Thoracic aorta (tissue), 2 donors: ENCODE data around the gene TRAFD1. TPM values are rescaled to one million over a fixed set of nuclear protein-coding genes. Genes with fewer than 3 reads are reported as not detected.

ENCODE experiments used
- ATAC-seq: fragments of 150-250 bp; one replicate; pipeline ENCODE4 v1.8.0; 2017; ENCODE audit warnings: low read depth; ENCODE audit not compliant: insufficient number of reproducible peaks, low FRiP score
- DNase-seq: peaks from one replicate; pipeline ENCODE4 v3.0.0-alpha.2; 2020; ENCODE audit warnings: low spot score
- H3K27ac ChIP-seq, 2 donors: fragments of 200-600 bp; sonication (generic); 1 replicate in 1 of 2; 2 replicates in 1 of 2; pipeline ENCODE4 v1.5.1; 2016; ENCODE audit warnings: mild to moderate bottlenecking in 2 of 2, moderate library complexity in 2 of 2
- H3K27me3 ChIP-seq: fragments of 200-600 bp; sonication (generic); replicated peaks from 2 replicates; pipeline ENCODE4 v1.6.0; 2016; ENCODE audit warnings: mild to moderate bottlenecking; ENCODE audit not compliant: insufficient read depth
- H3K36me3 ChIP-seq: fragments of 200-600 bp; sonication (generic); one replicate; pipeline ENCODE4 v1.5.1; 2016
- H3K4me1 ChIP-seq, 2 donors: fragments of 200-600 bp; sonication (generic); 1 replicate in 1 of 2; 2 replicates in 1 of 2; pipeline versions ENCODE4 v1.5.1 to v1.6.0; 2016; ENCODE audit warnings: low read depth in 2 of 2, mild to moderate bottlenecking in 1 of 2; ENCODE audit not compliant: control insufficient read depth in 1 of 2
- H3K4me3 ChIP-seq: fragments of 200-600 bp; sonication (generic); 2 replicates; pipeline ENCODE4 v1.5.1; 2016; ENCODE audit warnings: mild to moderate bottlenecking
- H3K9me3 ChIP-seq: fragments of 200-600 bp; sonication (generic); 2 replicates; pipeline ENCODE4 v1.5.1; 2016
- total RNA-seq, 2 donors: library from RNA; depleted of rRNA; stranded (reverse); fragments of >200 nt; gene quantifications; one replicate each; pipeline versions ENCODE4 v1.1.0 to v1.2.3, GENCODE V29; 2016
- TF ChIP-seq, protein P1 (sequence below): fragments of 200-600 bp; sonication (generic); IDR thresholded peaks from one replicate; pipeline ENCODE4 v1.5.1; 2019; ENCODE audit warnings: antibody characterized with exemption

Gene TRAFD1
- total RNA-seq, 2 donors from 2014 or later, result 23.6 to 43.7 TPM

DNA sequence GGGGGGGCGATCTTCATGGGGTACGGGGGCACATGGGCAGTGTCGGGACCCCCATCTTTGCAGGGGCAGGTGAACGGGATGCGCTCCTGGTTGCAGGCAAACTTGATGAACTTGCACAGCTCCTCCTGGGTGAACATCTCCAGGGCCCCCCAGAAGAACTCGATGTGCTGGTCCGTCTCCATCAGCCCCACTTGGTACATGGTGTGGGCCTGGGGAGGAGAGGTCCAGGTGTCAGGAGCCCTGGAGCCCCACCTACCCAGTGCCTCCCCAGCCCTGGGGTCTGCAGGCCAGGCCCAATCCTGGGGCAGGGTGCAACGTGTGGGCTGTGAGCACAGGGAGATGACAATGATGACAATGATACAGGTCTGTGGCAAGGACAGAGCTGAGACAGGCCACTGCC, 37.7 kb downstream of the TRAFD1 start:
- DNase-seq, result no peak
- no peak for ATAC-seq
- Histone ChIP-seq H3K27ac (no peak overlapping the region), H3K9me3 (no peaks in the 10 kb centered on the region), H3K4me3 (no peak overlapping the region), H3K27me3 (no peaks in the 10 kb centered on the region), H3K4me1 (no peaks in the 10 kb centered on the region), H3K36me3 (peaks cover 47% of the 10 kb centered on the region)
- TF ChIP-seq, protein P1, sequence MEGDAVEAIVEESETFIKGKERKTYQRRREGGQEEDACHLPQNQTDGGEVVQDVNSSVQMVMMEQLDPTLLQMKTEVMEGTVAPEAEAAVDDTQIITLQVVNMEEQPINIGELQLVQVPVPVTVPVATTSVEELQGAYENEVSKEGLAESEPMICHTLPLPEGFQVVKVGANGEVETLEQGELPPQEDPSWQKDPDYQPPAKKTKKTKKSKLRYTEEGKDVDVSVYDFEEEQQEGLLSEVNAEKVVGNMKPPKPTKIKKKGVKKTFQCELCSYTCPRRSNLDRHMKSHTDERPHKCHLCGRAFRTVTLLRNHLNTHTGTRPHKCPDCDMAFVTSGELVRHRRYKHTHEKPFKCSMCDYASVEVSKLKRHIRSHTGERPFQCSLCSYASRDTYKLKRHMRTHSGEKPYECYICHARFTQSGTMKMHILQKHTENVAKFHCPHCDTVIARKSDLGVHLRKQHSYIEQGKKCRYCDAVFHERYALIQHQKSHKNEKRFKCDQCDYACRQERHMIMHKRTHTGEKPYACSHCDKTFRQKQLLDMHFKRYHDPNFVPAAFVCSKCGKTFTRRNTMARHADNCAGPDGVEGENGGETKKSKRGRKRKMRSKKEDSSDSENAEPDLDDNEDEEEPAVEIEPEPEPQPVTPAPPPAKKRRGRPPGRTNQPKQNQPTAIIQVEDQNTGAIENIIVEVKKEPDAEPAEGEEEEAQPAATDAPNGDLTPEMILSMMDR, result no peak

DNA sequence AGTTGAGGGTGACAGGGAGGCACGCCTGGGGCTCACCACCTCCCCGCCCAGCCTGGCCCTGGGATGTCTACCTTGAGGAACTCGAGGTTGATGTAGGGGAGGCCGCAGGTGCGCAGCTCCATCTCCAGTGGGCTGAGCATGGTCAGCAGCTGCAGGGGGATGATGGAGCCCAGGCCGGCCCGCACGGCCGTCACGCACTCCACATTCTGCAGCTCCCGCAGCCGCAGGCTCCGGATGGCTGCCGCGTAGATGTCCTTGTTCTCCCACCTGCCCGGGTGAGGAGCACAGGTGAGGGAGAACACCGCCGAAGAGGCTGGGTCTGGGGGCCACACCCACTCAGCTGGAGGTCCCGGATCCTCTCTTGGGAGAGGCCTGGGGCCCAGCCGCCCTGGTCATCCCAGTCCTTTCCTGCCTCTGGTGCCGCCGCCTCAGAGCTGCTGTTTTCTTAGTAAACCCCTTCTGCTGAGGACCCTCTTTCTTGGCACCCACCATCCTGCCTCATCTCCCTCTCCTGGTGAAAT, 38.2 kb downstream of the TRAFD1 start:
- TF ChIP-seq, protein P1, result no peak
- Histone ChIP-seq H3K4me1 (no peaks in the 10 kb centered on the region), H3K27me3 (no peaks in the 10 kb centered on the region), H3K9me3 (no peaks in the 10 kb centered on the region), H3K4me3 (no peak overlapping the region), H3K36me3 (peaks cover 44% of the 10 kb centered on the region), H3K27ac (no peak overlapping the region)
- ATAC-seq (no peak), DNase-seq (no peak)

DNA sequence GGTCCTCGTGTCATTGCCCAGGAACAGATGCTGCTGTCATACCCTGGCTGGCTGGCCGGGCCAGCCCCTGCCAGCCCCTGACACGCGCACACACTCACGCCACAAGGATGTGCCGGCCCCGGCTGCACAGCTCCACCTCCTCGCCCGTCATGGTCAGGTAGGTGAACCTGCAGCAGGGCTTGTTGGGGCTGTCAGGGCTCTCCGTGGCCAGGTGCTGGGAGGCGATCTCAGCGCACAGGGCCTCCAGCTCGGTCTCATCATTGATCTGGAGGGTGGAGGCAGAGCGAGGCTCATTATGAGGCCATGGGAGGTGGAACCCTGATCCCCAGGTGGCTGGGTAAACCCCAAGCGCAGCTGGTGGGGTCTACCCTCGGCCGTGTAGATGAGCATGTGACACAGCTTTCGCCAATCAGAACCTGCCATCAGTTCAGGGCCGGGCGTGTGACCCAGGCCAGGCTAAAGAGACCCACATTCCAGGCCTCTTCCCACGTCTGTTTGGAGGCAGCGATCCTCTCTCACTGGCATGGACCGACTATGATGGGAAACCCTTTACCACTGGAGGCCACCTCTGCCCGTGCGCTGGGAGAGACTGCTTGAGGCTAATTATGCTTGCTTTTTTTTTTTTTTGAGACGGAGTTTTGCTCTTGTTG, 38.8 kb downstream of the TRAFD1 start:
- Histone ChIP-seq H3K4me3 (no peak overlapping the region), H3K27ac (no peak overlapping the region), H3K4me1 (no peaks in the 10 kb centered on the region), H3K36me3 (peaks cover 38% of the 10 kb centered on the region), H3K9me3 (no peaks in the 10 kb centered on the region), H3K27me3 (no peaks in the 10 kb centered on the region)
- DNase-seq (no peak), ATAC-seq (no peak)
- TF ChIP-seq, protein P1, result no peak

DNA sequence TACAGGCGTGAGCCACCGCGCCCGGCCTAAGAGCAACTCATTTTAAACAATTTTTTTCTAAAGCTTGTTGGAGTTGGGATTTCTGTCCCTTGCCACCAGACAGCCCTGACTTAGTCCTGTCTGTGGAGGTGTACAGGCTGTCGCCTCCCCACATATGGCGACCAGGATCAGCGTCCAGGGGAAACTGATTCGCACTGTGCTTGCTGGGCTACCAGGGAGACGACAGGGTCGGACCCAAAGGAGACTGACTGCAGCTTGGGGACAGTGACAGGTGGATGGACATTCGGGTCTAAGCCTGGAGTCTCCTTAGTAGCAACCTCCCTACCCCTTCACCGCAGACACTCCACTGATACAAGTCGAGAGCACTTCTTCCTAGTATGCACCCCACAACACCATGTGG, 40.3 kb downstream of the TRAFD1 start:
- no peak overlapping the region for H3K4me3 ChIP-seq
- no peaks in the 10 kb centered on the region for H3K9me3 ChIP-seq
- H3K36me3 ChIP-seq, result peaks cover 31% of the 10 kb centered on the region
- no peaks in the 10 kb centered on the region for H3K4me1 ChIP-seq
- DNase-seq (no peak), ATAC-seq (no peak)
- H3K27ac ChIP-seq, result no peak overlapping the region
- no peaks in the 10 kb centered on the region for H3K27me3 ChIP-seq
- TF ChIP-seq, protein P1, result no peak

DNA sequence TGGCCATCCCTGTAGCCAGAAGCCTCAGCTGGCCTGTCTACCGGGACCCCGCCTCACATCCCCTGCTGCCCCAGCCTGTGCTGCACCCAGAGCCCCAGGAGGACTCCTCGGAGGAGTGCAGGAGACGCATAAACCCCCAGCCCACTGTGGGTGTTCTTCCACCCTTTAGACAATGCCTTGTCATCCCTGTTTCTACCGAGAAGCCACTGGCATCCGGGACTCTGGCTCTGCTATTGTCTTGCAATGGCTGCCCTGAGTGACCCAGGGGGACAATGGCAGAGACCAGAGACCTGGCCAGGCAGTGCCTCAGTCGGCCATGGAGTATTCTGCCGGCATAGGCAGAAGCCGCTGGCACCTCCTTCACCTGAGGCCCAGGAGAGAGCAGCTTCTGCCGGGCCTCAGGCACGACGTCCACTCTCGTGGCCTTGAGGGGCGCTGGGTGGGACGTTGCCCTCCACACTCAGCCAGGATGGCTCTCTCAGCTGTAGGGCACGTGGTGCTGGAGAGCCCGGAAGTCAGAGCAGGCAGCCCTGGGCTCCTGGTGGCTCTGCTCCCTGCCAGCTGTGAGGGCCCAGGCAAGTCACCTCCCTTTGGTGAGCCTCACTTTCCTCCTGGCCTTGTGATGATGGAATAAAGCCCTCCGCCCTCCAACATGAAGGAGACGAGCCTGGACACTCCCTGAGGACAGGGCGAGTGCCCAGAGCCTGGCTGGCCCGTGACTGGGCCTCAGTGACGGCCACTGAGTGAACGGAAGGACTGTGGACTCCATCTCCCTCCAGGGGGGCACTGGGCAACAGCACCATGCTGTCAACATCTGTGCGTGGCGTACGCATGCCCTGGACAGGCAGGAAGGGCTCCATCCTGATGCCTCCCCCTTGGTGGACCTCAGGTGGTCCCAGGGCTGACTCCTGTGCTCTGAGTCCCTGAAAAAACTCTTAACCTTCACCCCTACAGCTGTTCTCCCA, 41.0 kb downstream of the TRAFD1 start:
- no peak overlapping the region for H3K27ac ChIP-seq
- H3K4me1 ChIP-seq, result no peaks in the 10 kb centered on the region
- no peaks in the 10 kb centered on the region for H3K27me3 ChIP-seq
- no peak overlapping the region for H3K4me3 ChIP-seq
- H3K36me3 ChIP-seq, result peaks cover 27% of the 10 kb centered on the region
- ATAC-seq, result no peak
- H3K9me3 ChIP-seq, result no peaks in the 10 kb centered on the region
- DNase-seq, result no peak
- TF ChIP-seq, protein P1, result no peak
